Activated CD4-positive, alpha-beta T cell treated with anti-CD3 and anti-CD28 coated beads for 1 hour (primary cell): ENCODE data around the gene SCAMP5.

Experiments
- DNase-seq: peaks from one replicate; pipeline ENCODE4 v3.0.0-alpha.2; 2020

SCAMP5 gene

GRCh38 chr15:75023872-75024636 lies 28.7 kb downstream of the SCAMP5 start:
- DNase-seq: no peak

GRCh38 chr15:75025107-75025506 lies 29.7 kb downstream of the SCAMP5 start:
- DNase-seq: no peak

GRCh38 chr15:75025548-75026260 lies 30.3 kb downstream of the SCAMP5 start:
- DNase-seq: no peak

- DNase-seq: no peak
Measured at GRCh38 chr15:75027551-75027950, 32.2 kb downstream of the SCAMP5 start.

GRCh38 chr15:75028991-75029377 lies 33.6 kb downstream of the SCAMP5 start:
- no peak for DNase-seq

GRCh38 chr15:75029378-75030022 lies 34.1 kb downstream of the SCAMP5 start:
- DNase-seq: peak; percentile 80

- DNase-seq: no peak
Measured at GRCh38 chr15:75030023-75030413, 34.7 kb downstream of the SCAMP5 start.

GRCh38 chr15:75030424-75030823 lies 35.1 kb downstream of the SCAMP5 start:
- DNase-seq: no peak

- no peak for DNase-seq
Measured at GRCh38 chr15:75031848-75032247, 36.5 kb downstream of the SCAMP5 start.

- DNase-seq: no peak
Measured at GRCh38 chr15:75032395-75032794, 37.0 kb downstream of the SCAMP5 start.

GRCh38 chr15:75033809-75034208 lies 38.4 kb downstream of the SCAMP5 start:
- no peak for DNase-seq

- no peak for DNase-seq
Measured at GRCh38 chr15:75034615-75035014, 39.3 kb downstream of the SCAMP5 start.

- DNase-seq: no peak
Measured at GRCh38 chr15:75036212-75036616, 40.9 kb downstream of the SCAMP5 start.

- DNase-seq: no peak
Measured at GRCh38 chr15:75037685-75038084, 42.3 kb downstream of the SCAMP5 start.

GRCh38 chr15:75038231-75038630 lies 42.9 kb downstream of the SCAMP5 start:
- no peak for DNase-seq

- DNase-seq: peak; percentile 24
Measured at GRCh38 chr15:75042730-75043508, 47.6 kb downstream of the SCAMP5 start.

- DNase-seq: no peak
Measured at GRCh38 chr15:75043509-75044257, 48.3 kb downstream of the SCAMP5 start.

GRCh38 chr15:75044258-75044878 lies 49.0 kb downstream of the SCAMP5 start:
- DNase-seq: no peak

- no peak for DNase-seq
Measured at GRCh38 chr15:75045332-75046015, 50.1 kb downstream of the SCAMP5 start.

- DNase-seq: no peak
Measured at GRCh38 chr15:75048394-75048793, 53.0 kb downstream of the SCAMP5 start.

- no peak for DNase-seq
Measured at GRCh38 chr15:75049392-75049791, 54.0 kb downstream of the SCAMP5 start.
